IMR-90 (cell line): ENCODE results near the gene SYNM. TPM values are rescaled to one million over a fixed set of nuclear protein-coding genes. Genes with fewer than 3 reads are reported as not detected.

Experiments
- ATAC-seq: fragments of 200-7000 bp; cut with Tn5 transposase; 2 replicates; pipeline ENCODE4 v1.9.1; 2020; ENCODE audit warnings: low read depth, mild to moderate bottlenecking, moderate library complexity
- BruUV-seq: library from RNA; stranded (reverse); fragments of 400-500 nt; replicated peaks from 2 replicates; lab custom pipeline; 2021; lab: Mats Ljungman, UMichigan
- CTCF ChIA-PET: fragments of 300-600 bp; formaldehyde crosslinking; extraction: SDS; loops from one replicate; lab custom pipeline; 2021; ENCODE audit warnings: antibody characterized with exemption; lab: Yijun Ruan, JAX
- POLR2A ChIA-PET: fragments of 300-600 bp; sonication (Branson Sonifier 250); formaldehyde crosslinking; loops from one replicate; lab custom pipeline; 2022; ENCODE audit warnings: antibody characterized with exemption; ENCODE audit not compliant: unreplicated experiment; lab: Charles Lee
- DNase-seq: peaks from one replicate; pipeline ENCODE4 v3.0.0; 2013
- H2AFZ ChIP-seq: replicated peaks from 2 replicates; pipeline ENCODE3; 2013; ENCODE audit warnings: low read length, mild to moderate bottlenecking; ENCODE audit not compliant: poor library complexity
- H2AK5ac ChIP-seq: 2 replicates; pipeline ENCODE4 v1.6.1; 2013; ENCODE audit warnings: low read depth, low read length, inconsistent platforms
- H2AK9ac ChIP-seq: replicated peaks from 2 replicates; pipeline ENCODE3; 2013; ENCODE audit warnings: mild to moderate bottlenecking, low read depth, low read length, moderate library complexity; ENCODE audit not compliant: poor library complexity
- H2BK120ac ChIP-seq: 2 replicates; pipeline ENCODE4 v1.6.1; 2013; ENCODE audit warnings: low read depth, low read length, inconsistent platforms
- H2BK15ac ChIP-seq: 3 replicates; pipeline ENCODE4 v1.6.1; 2013; ENCODE audit warnings: low read depth, low read length, inconsistent platforms
- H2BK20ac ChIP-seq: 2 replicates; pipeline ENCODE4 v1.6.1; 2013; ENCODE audit warnings: low read depth, mild to moderate bottlenecking, inconsistent platforms, low read length, moderate library complexity
- H2BK5ac ChIP-seq: 2 replicates; pipeline ENCODE4 v1.6.1; 2013; ENCODE audit warnings: mild to moderate bottlenecking, low read depth, low read length, inconsistent platforms; ENCODE audit not compliant: poor library complexity, severe bottlenecking
- H3K14ac ChIP-seq: replicated peaks from 2 replicates; pipeline ENCODE4 v1.6.1; 2013; ENCODE audit warnings: low read depth, low read length, inconsistent platforms
- H3K18ac ChIP-seq: 2 replicates; pipeline ENCODE4 v1.6.1; 2013; ENCODE audit warnings: low read depth, low read length, control low read depth
- H3K23ac ChIP-seq: 2 replicates; pipeline ENCODE4 v1.6.1; 2013; ENCODE audit warnings: low read depth, low read length, inconsistent platforms
- H3K27ac ChIP-seq: 2 replicates; pipeline ENCODE4 v1.5.1; 2013; ENCODE audit warnings: mild to moderate bottlenecking, control low read depth, low read length; ENCODE audit not compliant: insufficient read depth
- H3K27me3 ChIP-seq: 2 replicates; pipeline ENCODE4 v1.6.1; 2013; ENCODE audit warnings: low read length; ENCODE audit not compliant: control insufficient read depth, insufficient read depth
- H3K36me3 ChIP-seq: 2 replicates; pipeline ENCODE4 v1.6.1; 2013; ENCODE audit warnings: low read length, mixed read lengths; ENCODE audit not compliant: control insufficient read depth, insufficient read depth
- H3K4ac ChIP-seq: 2 replicates; pipeline ENCODE4 v1.6.1; 2013; ENCODE audit warnings: low read depth, low read length, inconsistent platforms
- H3K4me1 ChIP-seq: 2 replicates; pipeline ENCODE4 v1.6.1; 2013; ENCODE audit warnings: low read length, mixed read lengths; ENCODE audit not compliant: control insufficient read depth, insufficient read depth
- H3K4me2 ChIP-seq: 2 replicates; pipeline ENCODE4 v1.6.1; 2013; ENCODE audit warnings: low read depth, mild to moderate bottlenecking, control low read depth, low read length, moderate library complexity
- H3K4me3 ChIP-seq: 2 replicates; pipeline ENCODE4 v1.5.1; 2013; ENCODE audit warnings: low read depth, mild to moderate bottlenecking, control low read depth, low read length, moderate library complexity; ENCODE audit not compliant: insufficient read depth
- H3K56ac ChIP-seq: 2 replicates; pipeline ENCODE4 v1.6.1; 2013; ENCODE audit warnings: low read length, inconsistent platforms; ENCODE audit not compliant: insufficient read depth; ENCODE audit errors: extremely low read depth
- H3K79me1 ChIP-seq, 2 experiments: 2 replicates each; pipeline ENCODE4 v1.6.1; 2013; ENCODE audit warnings: low read length in 2 of 2, inconsistent platforms in 1 of 2, low read depth in 1 of 2
- H3K9ac ChIP-seq: 2 replicates; pipeline ENCODE4 v1.6.1; 2013; ENCODE audit warnings: low read depth, low read length, control low read depth
- H3K9me1 ChIP-seq: 2 replicates; pipeline ENCODE4 v1.6.1; 2013; ENCODE audit warnings: low read length, inconsistent platforms; ENCODE audit not compliant: insufficient read depth
- H3K9me3 ChIP-seq: 2 replicates; pipeline ENCODE4 v1.6.1; 2013; ENCODE audit warnings: low read length; ENCODE audit not compliant: control insufficient read depth, insufficient read depth
- H4K20me1 ChIP-seq: 2 replicates; pipeline ENCODE4 v1.6.1; 2013; ENCODE audit warnings: low read length, inconsistent platforms; ENCODE audit not compliant: insufficient read depth
- H4K5ac ChIP-seq: 2 replicates; pipeline ENCODE4 v1.6.1; 2013; ENCODE audit warnings: mild to moderate bottlenecking, low read depth, low read length, control low read depth
- H4K8ac ChIP-seq, 2 experiments: 2 replicates each; pipeline ENCODE4 v1.6.1; 2013; ENCODE audit warnings: low read depth in 2 of 2, low read length in 2 of 2, control low read depth in 1 of 2, inconsistent platforms in 1 of 2
- H4K91ac ChIP-seq: 2 replicates; pipeline ENCODE4 v1.6.1; 2013; ENCODE audit warnings: low read depth, low read length, inconsistent platforms; ENCODE audit not compliant: insufficient read depth
- BHLHE40 ChIP-seq: fragments of 150-350 bp; IDR thresholded peaks from 2 replicates; pipeline ENCODE4 v1.6.1; 2016; ENCODE audit warnings: mild to moderate bottlenecking, low read depth, low read length
- CEBPB ChIP-seq: IDR thresholded peaks from 2 replicates; pipeline ENCODE4 v1.6.1; 2012; ENCODE audit warnings: low read depth, low read length, improper control_type of control experiment
- CHD1 ChIP-seq: IDR thresholded peaks from 2 replicates; pipeline ENCODE4 v1.6.1; 2012; ENCODE audit warnings: low read depth, low read length, improper control_type of control experiment
- FOS ChIP-seq: fragments of 150-350 bp; IDR thresholded peaks from 2 replicates; pipeline ENCODE4 v1.6.1; 2016; ENCODE audit warnings: low read depth, low read length
- MAFK ChIP-seq: IDR thresholded peaks from 2 replicates; pipeline ENCODE4 v1.6.1; 2012; ENCODE audit warnings: low read depth, low read length, improper control_type of control experiment
- MAZ ChIP-seq: IDR thresholded peaks from 2 replicates; pipeline ENCODE4 v1.6.1; 2012; ENCODE audit warnings: low read depth, mild to moderate bottlenecking, low read length, improper control_type of control experiment, moderate library complexity, borderline replicate concordance
- MXI1 ChIP-seq: IDR thresholded peaks from 2 replicates; pipeline ENCODE4 v1.6.1; 2012; ENCODE audit warnings: low read depth, mild to moderate bottlenecking, low read length, moderate library complexity, borderline replicate concordance
- NFE2L2 ChIP-seq: fragments of 150-350 bp; IDR thresholded peaks from 2 replicates; pipeline ENCODE4 v1.6.1; 2016; ENCODE audit warnings: low read depth, mild to moderate bottlenecking, low read length
- POLR2A ChIP-seq: IDR thresholded peaks from 2 replicates; pipeline ENCODE4 v1.6.1; 2012; ENCODE audit warnings: mild to moderate bottlenecking, low read depth, low read length
- RAD21 ChIP-seq: IDR thresholded peaks from 2 replicates; pipeline ENCODE4 v1.6.1; 2012; ENCODE audit warnings: low read length, improper control_type of control experiment
- RCOR1 ChIP-seq: IDR thresholded peaks from 2 replicates; pipeline ENCODE4 v1.6.1; 2012; ENCODE audit warnings: mild to moderate bottlenecking, low read length, improper control_type of control experiment; ENCODE audit not compliant: insufficient replicate concordance
- RFX5 ChIP-seq: IDR thresholded peaks from 2 replicates; pipeline ENCODE4 v1.8.0; 2012; ENCODE audit warnings: low read depth, mild to moderate bottlenecking, low read length, moderate library complexity
- SMC3 ChIP-seq: fragments of 150-350 bp; IDR thresholded peaks from 2 replicates; pipeline ENCODE4 v1.6.1; 2016; ENCODE audit warnings: low read depth, mild to moderate bottlenecking, antibody characterized with exemption, low read length, moderate library complexity
- WGBS, 2 experiments: methylation state at CpG; one replicate each; pipeline versions ENCODE4 v1.1.5 to v1.1.7; 2013; ENCODE audit warnings: missing lambda C conversion rate in 2 of 2; ENCODE audit not compliant: insufficient read length in 1 of 2; ENCODE audit errors: extremely low coverage in 2 of 2; 5-methylcytosine and 5-hydroxymethylcytosine counted together
- dilution Hi-C: fragments of 300-500 bp; cut with HindIII; formaldehyde crosslinking; loops from one replicate; pipeline ENCODE4 v1.14.3; 2018; ENCODE audit warnings: low sequenced_read_pairs; ENCODE audit not compliant: unreplicated experiment
- in situ Hi-C: fragments of 300-500 bp; cut with MboI; formaldehyde crosslinking; loops from 3 replicates; pipeline ENCODE4 v1.14.3; 2019; ENCODE audit warnings: low sequenced_read_pairs, inconsistent platforms, mixed read lengths
- intact Hi-C: fragments of 100-400 bp; cut with micrococcal nuclease; formaldehyde crosslinking; loops from 2 replicates; pipeline ENCODE4 v1.10.0; 2022
- polyA plus RNA-seq, 3 experiments: library from polyadenylated mRNA; depleted of rRNA; stranded (reverse); fragments of >200 nt; gene quantifications; 2 replicates each; pipeline ENCODE4 v1.2.3, GENCODE V29; 2012; ENCODE audit warnings: low replicate concordance in 1 of 3
- total RNA-seq: library from RNA; depleted of rRNA; stranded (reverse); fragments of >200 nt; gene quantifications from 2 replicates; pipeline ENCODE4 v1.2.3, GENCODE V29; 2012
- TF ChIP-seq, protein P1 (sequence below): conservative IDR thresholded peaks from 2 replicates; pipeline ENCODE4 v1.5.1; 2012; ENCODE audit warnings: mild to moderate bottlenecking, low read depth, low read length, improper control_type of control experiment
- TF ChIP-seq, protein P2 (sequence below): fragments of 150-350 bp; IDR thresholded peaks from 2 replicates; pipeline ENCODE4 v1.6.1; 2016; ENCODE audit warnings: low read depth, mild to moderate bottlenecking, low read length, moderate library complexity, borderline replicate concordance
- TF ChIP-seq, protein P3 (sequence below): fragments of 150-350 bp; IDR thresholded peaks from 2 replicates; pipeline ENCODE4 v1.6.1; 2017; ENCODE audit warnings: mild to moderate bottlenecking, antibody characterized with exemption, low read length, low read depth

Gene SYNM
- total and polyA plus RNA-seq, 2 of the 4 experiments (the other 2 are of a cell fraction), result 2.1 to 3.4 TPM

- Histone ChIP-seq H3K4me3 (no peak overlapping the region), H4K8ac (no peak overlapping the region), H2BK15ac (no peak overlapping the region), H3K9me1 (no peaks in the 10 kb centered on the region), H3K36me3 (no peaks in the 10 kb centered on the region), H3K27me3 (peaks cover 2% of the 10 kb centered on the region), H2AK9ac (no peak overlapping the region), H3K4me1 (no peaks in the 10 kb centered on the region), H3K14ac (no peak overlapping the region), H4K20me1 (no peaks in the 10 kb centered on the region), H2BK20ac (no peak overlapping the region), H4K91ac (no peak overlapping the region), H2BK5ac (no peak overlapping the region), H3K18ac (no peak overlapping the region), H2BK120ac (no peak overlapping the region), H2AFZ (no peak overlapping the region), H3K79me1 (no peaks in the 10 kb centered on the region), H3K4ac (no peak overlapping the region), H2AK5ac (no peak overlapping the region), H3K4me2 (no peak overlapping the region), H3K23ac (no peak overlapping the region), H3K27ac (no peak overlapping the region), H3K9ac (no peak overlapping the region), H3K56ac (no peak overlapping the region), H4K5ac (no peak overlapping the region), H3K9me3 (no peaks in the 10 kb centered on the region)
- ATAC-seq (no peak), DNase-seq (no peak)
- no CpG with 5 or more reads among the region's 5 CpGs for WGBS, 2 experiments
- ChIA-PET POLR2A (no interaction called here), CTCF (interaction anchor here (1.0 kb wide), 1 partner anchor 11 kb away, joined by 3 read pairs; no protein-coding TSS in a partner anchor)
- TF ChIP-seq CHD1, result no peak
- TF ChIP-seq, protein P1, sequence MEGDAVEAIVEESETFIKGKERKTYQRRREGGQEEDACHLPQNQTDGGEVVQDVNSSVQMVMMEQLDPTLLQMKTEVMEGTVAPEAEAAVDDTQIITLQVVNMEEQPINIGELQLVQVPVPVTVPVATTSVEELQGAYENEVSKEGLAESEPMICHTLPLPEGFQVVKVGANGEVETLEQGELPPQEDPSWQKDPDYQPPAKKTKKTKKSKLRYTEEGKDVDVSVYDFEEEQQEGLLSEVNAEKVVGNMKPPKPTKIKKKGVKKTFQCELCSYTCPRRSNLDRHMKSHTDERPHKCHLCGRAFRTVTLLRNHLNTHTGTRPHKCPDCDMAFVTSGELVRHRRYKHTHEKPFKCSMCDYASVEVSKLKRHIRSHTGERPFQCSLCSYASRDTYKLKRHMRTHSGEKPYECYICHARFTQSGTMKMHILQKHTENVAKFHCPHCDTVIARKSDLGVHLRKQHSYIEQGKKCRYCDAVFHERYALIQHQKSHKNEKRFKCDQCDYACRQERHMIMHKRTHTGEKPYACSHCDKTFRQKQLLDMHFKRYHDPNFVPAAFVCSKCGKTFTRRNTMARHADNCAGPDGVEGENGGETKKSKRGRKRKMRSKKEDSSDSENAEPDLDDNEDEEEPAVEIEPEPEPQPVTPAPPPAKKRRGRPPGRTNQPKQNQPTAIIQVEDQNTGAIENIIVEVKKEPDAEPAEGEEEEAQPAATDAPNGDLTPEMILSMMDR, result no peak
- TF ChIP-seq MXI1, result no peak
- TF ChIP-seq MAFK, result no peak
- no peak for TF ChIP-seq BHLHE40
- no peak for TF ChIP-seq MAZ
- TF ChIP-seq, protein P2, sequence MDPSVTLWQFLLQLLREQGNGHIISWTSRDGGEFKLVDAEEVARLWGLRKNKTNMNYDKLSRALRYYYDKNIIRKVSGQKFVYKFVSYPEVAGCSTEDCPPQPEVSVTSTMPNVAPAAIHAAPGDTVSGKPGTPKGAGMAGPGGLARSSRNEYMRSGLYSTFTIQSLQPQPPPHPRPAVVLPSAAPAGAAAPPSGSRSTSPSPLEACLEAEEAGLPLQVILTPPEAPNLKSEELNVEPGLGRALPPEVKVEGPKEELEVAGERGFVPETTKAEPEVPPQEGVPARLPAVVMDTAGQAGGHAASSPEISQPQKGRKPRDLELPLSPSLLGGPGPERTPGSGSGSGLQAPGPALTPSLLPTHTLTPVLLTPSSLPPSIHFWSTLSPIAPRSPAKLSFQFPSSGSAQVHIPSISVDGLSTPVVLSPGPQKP, result no peak
- TF ChIP-seq FOS, result no peak
- no peak for TF ChIP-seq RFX5
- no peak for TF ChIP-seq RAD21
- TF ChIP-seq RCOR1, result no peak
- TF ChIP-seq POLR2A, result no peak
- no peak for TF ChIP-seq SMC3
- TF ChIP-seq, protein P3, sequence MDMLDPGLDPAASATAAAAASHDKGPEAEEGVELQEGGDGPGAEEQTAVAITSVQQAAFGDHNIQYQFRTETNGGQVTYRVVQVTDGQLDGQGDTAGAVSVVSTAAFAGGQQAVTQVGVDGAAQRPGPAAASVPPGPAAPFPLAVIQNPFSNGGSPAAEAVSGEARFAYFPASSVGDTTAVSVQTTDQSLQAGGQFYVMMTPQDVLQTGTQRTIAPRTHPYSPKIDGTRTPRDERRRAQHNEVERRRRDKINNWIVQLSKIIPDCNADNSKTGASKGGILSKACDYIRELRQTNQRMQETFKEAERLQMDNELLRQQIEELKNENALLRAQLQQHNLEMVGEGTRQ, result no peak
- no peak for TF ChIP-seq NFE2L2
- TF ChIP-seq CEBPB, result no peak
- intact Hi-C loops (no loop called here), dilution Hi-C loops (loop anchor here (25.0 kb wide), 1 partner anchor 133 kb away; no protein-coding TSS in a partner anchor), in situ Hi-C loops (loop anchor here (10.0 kb wide), 2 partner anchors 415 to 625 kb away; no protein-coding TSS in a partner anchor)
- BruUV-seq, result no TSS peak
Observed at GRCh38 chr15:99070208-99070607, 34.7 kb upstream of the SYNM start.
